GM04504 (cell line): ENCODE data around the gene STAC2.

Source experiments
- DNase-seq: peaks from one replicate; pipeline ENCODE4 v3.0.0-alpha.2; 2012; ENCODE audit warnings: low read depth

Gene STAC2

DNA sequence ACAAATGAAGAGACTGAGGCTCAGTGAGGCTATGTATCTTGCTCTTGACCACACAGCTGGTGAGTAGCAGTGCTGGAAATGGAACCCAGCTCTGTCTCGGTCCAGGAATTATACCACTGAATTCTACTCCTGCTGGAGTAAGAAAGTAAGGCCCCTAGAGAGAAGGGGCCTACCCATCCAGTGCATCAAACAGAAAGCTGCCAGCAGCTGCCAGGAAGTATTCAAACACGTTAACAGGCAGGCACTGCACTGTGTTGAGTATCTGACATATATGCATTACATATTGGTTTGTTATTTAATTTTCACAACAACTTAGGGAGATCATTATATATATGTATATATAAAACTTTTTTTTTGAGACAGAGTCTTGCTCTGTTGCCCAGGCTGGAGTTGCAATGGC, 63.8 kb downstream of the STAC2 start:
- DNase-seq: no peak
